OCI-LY1 (cell line): ENCODE results near the gene AGPAT1.
"Not testable (repeated sequence)": the region's sequence is repeated elsewhere in the genome, so short reads cannot be mapped to it uniquely, and the experiment has no call there.

ENCODE experiments used
- H2AFZ ChIP-seq: fragments of 200-600 bp; sonication (generic), shearing (Covaris generic); 2 replicates; pipeline ENCODE4 v1.6.0; 2014; ENCODE audit warnings: antibody characterized with exemption, mild to moderate bottlenecking, low read length
- H3F3A ChIP-seq: fragments of 200-600 bp; sonication (generic), shearing (Covaris generic); 2 replicates; pipeline ENCODE4 v1.6.0; 2014; ENCODE audit warnings: mild to moderate bottlenecking, antibody characterized with exemption, low read length, moderate library complexity; ENCODE audit not compliant: insufficient read depth
- H3K27ac ChIP-seq: fragments of 200-600 bp; sonication (generic); 2 replicates; pipeline ENCODE4 v1.5.1; 2014; ENCODE audit warnings: low read length, mixed run types, mild to moderate bottlenecking, low read depth; ENCODE audit not compliant: poor library complexity, severe bottlenecking
- H3K27me3 ChIP-seq: fragments of 200-600 bp; sonication (generic); 2 replicates; pipeline ENCODE4 v1.6.0; 2014; ENCODE audit warnings: antibody characterized with exemption, mild to moderate bottlenecking, low read length, moderate library complexity; ENCODE audit not compliant: insufficient read depth
- H3K36me3 ChIP-seq: fragments of 200-600 bp; sonication (generic); 2 replicates; pipeline ENCODE4 v1.6.1; 2014; ENCODE audit warnings: mild to moderate bottlenecking, antibody characterized with exemption, low read length, moderate library complexity, mixed read lengths; ENCODE audit not compliant: insufficient read depth
- H3K4me1 ChIP-seq: fragments of 200-600 bp; sonication (generic); 2 replicates; pipeline ENCODE4 v1.5.1; 2014; ENCODE audit warnings: mild to moderate bottlenecking, low read length, moderate library complexity; ENCODE audit not compliant: insufficient read depth, severe bottlenecking
- H3K4me2 ChIP-seq: fragments of 200-600 bp; sonication (generic), shearing (Covaris generic); 2 replicates; pipeline ENCODE4 v1.6.1; 2014; ENCODE audit warnings: low read length
- H3K4me3 ChIP-seq: fragments of 200-600 bp; sonication (generic); 2 replicates; pipeline ENCODE4 v1.5.1; 2014; ENCODE audit warnings: low read length, low read depth, mild to moderate bottlenecking, mixed read lengths; ENCODE audit not compliant: poor library complexity, severe bottlenecking
- H3K79me2 ChIP-seq: fragments of 200-600 bp; shearing (Covaris generic); 2 replicates; pipeline ENCODE4 v1.6.1; 2016; ENCODE audit warnings: mixed run types, low read length, mixed read lengths; ENCODE audit not compliant: insufficient read depth
- H3K9ac ChIP-seq: fragments of 200-600 bp; sonication (generic), shearing (Covaris generic); 2 replicates; pipeline ENCODE4 v1.6.1; 2014; ENCODE audit warnings: mild to moderate bottlenecking, low read length, mixed read lengths
- H3K9me2 ChIP-seq: fragments of 200-600 bp; sonication (generic), shearing (Covaris generic); 2 replicates; pipeline ENCODE4 v1.6.1; 2014; ENCODE audit warnings: low read depth, mild to moderate bottlenecking, low read length, mixed read lengths
- H3K9me3 ChIP-seq: fragments of 200-600 bp; shearing (Covaris generic); 2 replicates; pipeline ENCODE4 v1.6.1; 2014; ENCODE audit warnings: low read length, mixed read lengths
- H4K20me1 ChIP-seq: fragments of 200-600 bp; sonication (generic), shearing (Covaris generic); 2 replicates; pipeline ENCODE4 v1.6.0; 2016; ENCODE audit warnings: mild to moderate bottlenecking, low read length; ENCODE audit not compliant: insufficient read depth
- EZH2 ChIP-seq: fragments of 200-600 bp; sonication (generic), shearing (Covaris generic); IDR thresholded peaks from 2 replicates; pipeline ENCODE4 v1.8.0; 2017; ENCODE audit warnings: borderline replicate concordance, mixed run types, mild to moderate bottlenecking, antibody characterized with exemption, low read length, moderate library complexity, mixed read lengths
- TF ChIP-seq, protein P1 (sequence below): fragments of 200-600 bp; sonication (generic), shearing (Covaris generic); IDR thresholded peaks from 2 replicates; pipeline ENCODE4 v1.5.1; 2017; ENCODE audit warnings: mild to moderate bottlenecking, antibody characterized with exemption, low read length, moderate library complexity, mixed read lengths

AGPAT1 gene

DNA sequence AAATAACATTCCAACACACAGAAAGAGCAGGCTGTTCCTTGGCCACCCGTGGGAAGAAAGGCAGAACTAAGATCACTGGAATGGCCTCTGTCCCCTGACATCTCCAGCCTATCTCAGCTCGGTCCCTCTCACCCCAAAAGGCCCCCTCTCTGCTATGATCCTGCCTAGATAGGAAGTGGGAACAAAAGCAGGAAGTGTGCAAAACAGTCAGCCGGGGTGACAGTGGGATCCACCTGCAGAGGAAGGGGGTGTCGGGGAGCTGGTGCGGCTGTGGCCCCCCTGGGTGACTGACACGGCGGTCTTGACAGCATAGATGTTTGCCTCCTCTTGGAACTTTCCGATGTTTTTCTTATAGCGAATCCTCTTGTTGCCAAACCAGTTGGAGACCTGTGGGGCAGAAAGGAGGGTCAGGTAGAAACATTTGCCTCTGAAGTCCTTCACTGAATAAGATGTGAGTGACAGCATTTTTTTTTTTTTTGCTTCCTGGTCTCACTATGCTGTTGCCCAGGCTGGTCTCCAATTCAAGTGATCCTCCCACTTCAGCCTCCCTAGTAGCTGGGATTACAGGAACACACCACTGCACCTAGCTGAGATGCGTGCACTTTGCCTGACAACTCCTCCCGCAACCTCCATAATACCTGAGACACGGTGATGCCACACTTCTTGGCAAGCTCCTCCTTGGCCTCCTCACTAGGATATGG, 11.3 kb upstream of the AGPAT1 start:
- Histone ChIP-seq H3K4me3 (no peak overlapping the region), H4K20me1 (no peaks in the 10 kb centered on the region), H3F3A (no peaks in the 10 kb centered on the region), H3K4me1 (peaks cover 31% of the 10 kb centered on the region), H3K36me3 (peaks cover 40% of the 10 kb centered on the region; the same call in 1 of the 2 replicates), H3K79me2 (no peaks in the 10 kb centered on the region), H3K27ac (peak overlapping the region; percentile 15), H3K27me3 (no peaks in the 10 kb centered on the region), H3K9me3 (no peaks in the 10 kb centered on the region), H2AFZ (no peak overlapping the region), H3K9me2 (no peaks in the 10 kb centered on the region), H3K9ac (no peak overlapping the region), H3K4me2 (no peak overlapping the region)
- no peak for TF ChIP-seq EZH2
- TF ChIP-seq, protein P1, sequence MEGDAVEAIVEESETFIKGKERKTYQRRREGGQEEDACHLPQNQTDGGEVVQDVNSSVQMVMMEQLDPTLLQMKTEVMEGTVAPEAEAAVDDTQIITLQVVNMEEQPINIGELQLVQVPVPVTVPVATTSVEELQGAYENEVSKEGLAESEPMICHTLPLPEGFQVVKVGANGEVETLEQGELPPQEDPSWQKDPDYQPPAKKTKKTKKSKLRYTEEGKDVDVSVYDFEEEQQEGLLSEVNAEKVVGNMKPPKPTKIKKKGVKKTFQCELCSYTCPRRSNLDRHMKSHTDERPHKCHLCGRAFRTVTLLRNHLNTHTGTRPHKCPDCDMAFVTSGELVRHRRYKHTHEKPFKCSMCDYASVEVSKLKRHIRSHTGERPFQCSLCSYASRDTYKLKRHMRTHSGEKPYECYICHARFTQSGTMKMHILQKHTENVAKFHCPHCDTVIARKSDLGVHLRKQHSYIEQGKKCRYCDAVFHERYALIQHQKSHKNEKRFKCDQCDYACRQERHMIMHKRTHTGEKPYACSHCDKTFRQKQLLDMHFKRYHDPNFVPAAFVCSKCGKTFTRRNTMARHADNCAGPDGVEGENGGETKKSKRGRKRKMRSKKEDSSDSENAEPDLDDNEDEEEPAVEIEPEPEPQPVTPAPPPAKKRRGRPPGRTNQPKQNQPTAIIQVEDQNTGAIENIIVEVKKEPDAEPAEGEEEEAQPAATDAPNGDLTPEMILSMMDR, result no peak

GRCh38 chr6:32186151-32186840, 10.4 kb upstream of the AGPAT1 start:
- Histone ChIP-seq H3K27ac (peak overlapping the region; percentile 15), H3K4me1 (peaks cover 22% of the 10 kb centered on the region), H3K36me3 (peaks cover 44% of the 10 kb centered on the region; the same call in 1 of the 2 replicates)
- H3K79me2 ChIP-seq, H3K27me3 ChIP-seq, H3F3A ChIP-seq, H3K4me3 ChIP-seq, H3K9me2 ChIP-seq, H2AFZ ChIP-seq, H3K4me2 ChIP-seq, H3K9ac ChIP-seq, H4K20me1 ChIP-seq, H3K9me3 ChIP-seq: not testable (repeated sequence)

GRCh38 chr6:32185681-32186131, 9.8 kb upstream of the AGPAT1 start:
- H3K9me2 ChIP-seq, H3K4me2 ChIP-seq, H3K27ac ChIP-seq, H4K20me1 ChIP-seq, H3F3A ChIP-seq, H3K9me3 ChIP-seq, H3K4me3 ChIP-seq, H2AFZ ChIP-seq, H3K27me3 ChIP-seq, H3K9ac ChIP-seq, H3K79me2 ChIP-seq: not testable (repeated sequence)
- H3K36me3 ChIP-seq, result peaks cover 49% of the 10 kb centered on the region; the same call in 1 of the 2 replicates
- peaks cover 16% of the 10 kb centered on the region for H3K4me1 ChIP-seq

- no peaks in the 10 kb centered on the region for H4K20me1 ChIP-seq
- H3K9ac ChIP-seq, result no peak within 1 kb of the TSS
- H3K79me2 ChIP-seq, result no peaks in the 10 kb centered on the region
- H2AFZ ChIP-seq, result no peak within 1 kb of the TSS
- no peak within 1 kb of the TSS for H3K4me2 ChIP-seq
- no peak within 1 kb of the TSS for H3K27ac ChIP-seq
- no peak within 1 kb of the TSS for H3K4me3 ChIP-seq
- H3F3A ChIP-seq, result no peaks in the 10 kb centered on the region
- H3K4me1 ChIP-seq, result peaks cover 14% of the 10 kb centered on the region
- no peak for TF ChIP-seq EZH2
- TF ChIP-seq, protein P1, result no peak
- no peaks in the 10 kb centered on the region for H3K9me3 ChIP-seq
- H3K27me3 ChIP-seq, result no peaks in the 10 kb centered on the region
- peaks cover 59% of the 10 kb centered on the region; the same call in 1 of the 2 replicates for H3K36me3 ChIP-seq
- no peaks in the 10 kb centered on the region for H3K9me2 ChIP-seq
These were observed 8.3 kb upstream of the AGPAT1 start, which contains the start of gene AGER for GRCh38 chr6:32184084-32184640. Gene AGER (minus strand): TSS chr6:32184253. CDS start chr6:32184222, 31 bp downstream.
